H1 (cell line): ENCODE results near the gene ZBTB45. TPM values are rescaled to one million over a fixed set of nuclear protein-coding genes. Genes with fewer than 3 reads are reported as not detected.

Experiments used
- CTCF ChIA-PET: fragments of 300-600 bp; sonication (Branson Sonifier 250); formaldehyde crosslinking; loops from one replicate; lab custom pipeline; 2021; ENCODE audit not compliant: partially characterized antibody; lab: Charles Lee
- POLR2A ChIA-PET: fragments of 300-600 bp; sonication (Branson Sonifier 250); formaldehyde crosslinking; loops from one replicate; lab custom pipeline; 2021; ENCODE audit warnings: inconsistent platforms; ENCODE audit not compliant: partially characterized antibody; lab: Charles Lee
- DNase-seq, 2 experiments: peaks; one replicate each; pipeline versions ENCODE4 v3.0.0 to v3.0.0-alpha.2; 2010 to 2022; ENCODE audit warnings: low spot score in 2 of 2, low read depth in 1 of 2, mixed read lengths in 1 of 2
- FAIRE-seq: peaks from 2 replicates; lab custom pipeline; 2011; peaks lifted over from hg19 to GRCh38; lab: Jason Lieb, UNC
- H2AFZ ChIP-seq: 2 replicates; pipeline ENCODE4 v1.8.1; 2012; ENCODE audit warnings: low read length, inconsistent platforms
- H2AK5ac ChIP-seq: 2 replicates; pipeline ENCODE4 v1.6.1; 2013; ENCODE audit warnings: low read depth, low read length
- H2BK120ac ChIP-seq: replicated peaks from 2 replicates; pipeline ENCODE3; 2013; ENCODE audit warnings: low read depth, low read length, inconsistent platforms
- H2BK12ac ChIP-seq: 2 replicates; pipeline ENCODE4 v1.6.1; 2013; ENCODE audit warnings: low read depth, low read length
- H2BK15ac ChIP-seq: 2 replicates; pipeline ENCODE4 v1.6.1; 2013; ENCODE audit warnings: low read length
- H2BK20ac ChIP-seq: 2 replicates; pipeline ENCODE4 v1.6.1; 2013; ENCODE audit warnings: low read length
- H2BK5ac ChIP-seq: 2 replicates; pipeline ENCODE4 v1.6.1; 2013; ENCODE audit warnings: low read depth, low read length
- H3K14ac ChIP-seq: 2 replicates; pipeline ENCODE4 v1.6.1; 2013; ENCODE audit warnings: inconsistent platforms; ENCODE audit not compliant: insufficient read length
- H3K18ac ChIP-seq: 2 replicates; pipeline ENCODE4 v1.6.1; 2013; ENCODE audit warnings: low read length; ENCODE audit errors: extremely low read depth
- H3K23ac ChIP-seq: 2 replicates; pipeline ENCODE4 v1.6.1; 2013; ENCODE audit warnings: inconsistent platforms; ENCODE audit not compliant: insufficient read length
- H3K23me2 ChIP-seq: 2 replicates; pipeline ENCODE4 v1.6.1; 2013; ENCODE audit warnings: low read depth, low read length
- H3K27ac ChIP-seq: 2 replicates; pipeline ENCODE4 v1.6.1; 2011; ENCODE audit warnings: low read depth, low read length, inconsistent platforms
- H3K27me3 ChIP-seq, 4 experiments: replicated peaks in 1 of 4; 1 replicate in 1 of 4; 2 replicates in 3 of 4; pipeline versions ENCODE4 v1.6.1 to v1.8.1; 2011 to 2013; ENCODE audit warnings: low read length in 3 of 4, mild to moderate bottlenecking in 3 of 4, inconsistent platforms in 2 of 4, mixed read lengths in 2 of 4, moderate library complexity in 1 of 4; ENCODE audit not compliant: control insufficient read depth in 3 of 4, insufficient read depth in 3 of 4; ENCODE audit errors: extremely low read depth in 1 of 4
- H3K36me3 ChIP-seq, 4 experiments: 2 replicates each; pipeline versions ENCODE4 v1.6.1 to v1.8.1; 2011 to 2013; ENCODE audit warnings: mild to moderate bottlenecking in 4 of 4, low read length in 3 of 4, moderate library complexity in 2 of 4, control low read depth in 1 of 4, inconsistent platforms in 1 of 4; ENCODE audit not compliant: insufficient read depth in 4 of 4, control insufficient read depth in 2 of 4
- H3K4ac ChIP-seq: replicated peaks from 2 replicates; pipeline ENCODE3; 2013; ENCODE audit warnings: low read length, low read depth, mixed read lengths, inconsistent platforms; ENCODE audit not compliant: insufficient read length
- H3K4me1 ChIP-seq, 4 experiments: replicated peaks in 1 of 4; 1 replicate in 1 of 4; 2 replicates in 3 of 4; pipeline versions ENCODE4 v1.6.1 to v1.8.1; 2011 to 2013; ENCODE audit warnings: low read length in 3 of 4, inconsistent platforms in 2 of 4, mixed read lengths in 1 of 4; ENCODE audit not compliant: insufficient read depth in 4 of 4, control insufficient read depth in 3 of 4
- H3K4me2 ChIP-seq, 2 experiments: 2 replicates each; pipeline versions ENCODE4 v1.6.1 to v1.8.1; 2011 to 2013; ENCODE audit warnings: low read depth in 2 of 2, low read length in 2 of 2, control low read depth in 1 of 2, inconsistent platforms in 1 of 2, mild to moderate bottlenecking in 1 of 2; ENCODE audit not compliant: insufficient read depth in 1 of 2
- H3K4me3 ChIP-seq, 4 experiments: fragments of 200-600, 300-600 bp in 1 of 4; sonication (generic), shearing (Covaris generic), sonication (Bioruptor Twin) in 1 of 4; 2 replicates each; pipeline versions ENCODE4 v1.5.1 to v1.8.1; 2011 to 2016; ENCODE audit warnings: low read length in 4 of 4, low read depth in 3 of 4, control low read depth in 2 of 4, inconsistent platforms in 2 of 4, mild to moderate bottlenecking in 2 of 4, mixed read lengths in 1 of 4, moderate library complexity in 1 of 4; ENCODE audit not compliant: insufficient read depth in 2 of 4; ENCODE audit errors: extremely low read depth in 1 of 4
- H3K56ac ChIP-seq: replicated peaks from 2 replicates; pipeline ENCODE3; 2013; ENCODE audit warnings: low read depth, mild to moderate bottlenecking, mixed read lengths, low read length, inconsistent platforms; ENCODE audit not compliant: insufficient read length
- H3K79me1 ChIP-seq: 2 replicates; pipeline ENCODE4 v1.6.1; 2013; ENCODE audit warnings: low read depth, low read length, control low read depth
- H3K79me2 ChIP-seq, 2 experiments: 2 replicates each; pipeline versions ENCODE4 v1.6.1 to v1.8.1; 2012 to 2013; ENCODE audit warnings: low read length in 2 of 2, mild to moderate bottlenecking in 2 of 2, inconsistent platforms in 1 of 2; ENCODE audit not compliant: insufficient read depth in 2 of 2, control insufficient read depth in 1 of 2
- H3K9ac ChIP-seq, 4 experiments: replicated peaks in 1 of 4; 1 replicate in 1 of 4; 2 replicates in 3 of 4; pipeline versions ENCODE4 v1.6.1 to v1.8.1; 2011 to 2013; ENCODE audit warnings: low read depth in 3 of 4, low read length in 3 of 4, control low read depth in 2 of 4, mild to moderate bottlenecking in 2 of 4, moderate library complexity in 2 of 4, inconsistent platforms in 1 of 4; ENCODE audit errors: extremely low read depth in 1 of 4
- H3K9me3 ChIP-seq, 2 experiments: 2 replicates each; pipeline versions ENCODE4 v1.6.1 to v1.8.1; 2012 to 2013; ENCODE audit warnings: mild to moderate bottlenecking in 2 of 2, moderate library complexity in 2 of 2, control low read depth in 1 of 2, inconsistent platforms in 1 of 2, low read depth in 1 of 2, low read length in 1 of 2, mixed read lengths in 1 of 2; ENCODE audit not compliant: insufficient read depth in 2 of 2
- H4K20me1 ChIP-seq, 2 experiments: replicated peaks in 1 of 2; 2 replicates each; pipeline versions ENCODE3 to v1.8.1; 2011 to 2013; ENCODE audit warnings: inconsistent platforms in 2 of 2, low read length in 2 of 2, mild to moderate bottlenecking in 1 of 2; ENCODE audit not compliant: insufficient read depth in 2 of 2, control insufficient read depth in 1 of 2
- H4K5ac ChIP-seq: 2 replicates; pipeline ENCODE4 v1.6.1; 2013; ENCODE audit warnings: low read length, low read depth, mixed read lengths, inconsistent platforms; ENCODE audit not compliant: insufficient read length
- H4K8ac ChIP-seq: 2 replicates; pipeline ENCODE4 v1.8.0; 2013; ENCODE audit warnings: mild to moderate bottlenecking, moderate library complexity, low read length, inconsistent platforms; ENCODE audit not compliant: insufficient read depth; ENCODE audit errors: extremely low read depth
- H4K91ac ChIP-seq: replicated peaks from 2 replicates; pipeline ENCODE3; 2013; ENCODE audit warnings: low read length, mixed read lengths, inconsistent platforms; ENCODE audit not compliant: insufficient read length
- E2F6 ChIP-seq: IDR thresholded peaks from 2 replicates; pipeline ENCODE4 v1.6.1; 2012; ENCODE audit warnings: inconsistent platforms
- GABPA ChIP-seq: IDR thresholded peaks from 2 replicates; pipeline ENCODE4 v1.6.1; 2011; ENCODE audit warnings: mild to moderate bottlenecking, low read length, moderate library complexity, borderline replicate concordance; ENCODE audit not compliant: insufficient read depth
- HDAC2 ChIP-seq, 2 experiments: fragments of 300-600 bp in 1 of 2; sonication (generic) in 1 of 2; IDR thresholded peaks; 2 replicates each; pipeline ENCODE4 v1.6.1; 2011 to 2012; ENCODE audit warnings: low read depth in 2 of 2, low read length in 2 of 2, mild to moderate bottlenecking in 2 of 2, moderate library complexity in 2 of 2, borderline replicate concordance in 1 of 2, inconsistent platforms in 1 of 2
- KDM4A ChIP-seq: IDR thresholded peaks from one replicate; pipeline ENCODE4 v1.7.1; 2012; ENCODE audit warnings: low read depth, mild to moderate bottlenecking, moderate library complexity, low read length, inconsistent platforms; ENCODE audit not compliant: severe bottlenecking
- SP1 ChIP-seq: IDR thresholded peaks from 2 replicates; pipeline ENCODE4 v1.6.1; 2011; ENCODE audit warnings: low read depth, low read length
- TAF1 ChIP-seq: IDR thresholded peaks from 2 replicates; pipeline ENCODE4 v1.6.1; 2011; ENCODE audit warnings: mild to moderate bottlenecking, low read depth, low read length
- WGBS, 2 experiments: shearing (Covaris generic) in 1 of 2; methylation state at CpG; one replicate each; pipeline versions ENCODE4 v1.1.6 to v1.1.7; 2013 to 2015; ENCODE audit warnings: low lambda C conversion rate in 2 of 2, mixed read lengths in 2 of 2, inconsistent platforms in 1 of 2, low coverage in 1 of 2, missing lambda C conversion rate in 1 of 2; ENCODE audit not compliant: insufficient replicate concordance in 2 of 2, insufficient coverage in 1 of 2, insufficient read length in 1 of 2; ENCODE audit errors: extremely low coverage in 1 of 2, missing lambda C conversion rate in 1 of 2; 5-methylcytosine and 5-hydroxymethylcytosine counted together
- polyA plus RNA-seq, 7 experiments: library from polyadenylated mRNA; depleted of rRNA in 3 of 7; stranded (reverse) in 5 of 7; unstranded in 2 of 7; fragments of >200 nt in 5 of 7; fragments of 200-250 nt in 2 of 7; gene quantifications; 1 replicate in 5 of 7; 2 replicates in 1 of 7; 4 replicates in 1 of 7; pipeline versions ENCODE4 v1.2.1 to v1.2.3, GENCODE V29; 2011 to 2013; ENCODE audit warnings: missing spikeins in 2 of 7, mixed read lengths in 2 of 7
- total RNA-seq: library from RNA; stranded (reverse); fragmentation: NEBNext Ultra II Directional; extraction: Animal tissue kit (Norgen Biotek cat#: 25700); gene quantifications from 2 replicates; pipeline ENCODE4 v1.2.1, GENCODE V29; 2021

Gene ZBTB45
- total and polyA plus RNA-seq, 2 of the 8 experiments (the other 6 are each of a cell fraction or from before 2014, with no cell fraction given) = 16.9 to 17.2 TPM

- peak overlapping the region in 3 of 4 experiments; percentile 42 to 45 (median 42); a peak in 6 of 7 replicates for H3K9ac ChIP-seq
- H3K4me3 ChIP-seq = peak overlapping the region; percentile 25 to 55 (median 32)
- peak overlapping the region; percentile 77 for H4K91ac ChIP-seq
- no peak overlapping the region for H3K23ac ChIP-seq
- H4K20me1 ChIP-seq = peaks cover 0 to 4% of the 10 kb centered on the region in 2 experiments
- H3K18ac ChIP-seq = peak overlapping the region; percentile 71
- POLR2A ChIA-PET = interaction anchor here (0.5 to 17.2 kb wide), 9 partner anchors 8 to 57 kb away, joined by 3 to 434 read pairs (median 4); partner anchors contain the start of genes CHMP2A, MZF1, SLC27A5 and TRIM28
- H2BK120ac ChIP-seq = no peak overlapping the region
- peak overlapping the region; percentile 75; the same call in 1 of the 2 replicates for H2BK12ac ChIP-seq
- CTCF ChIA-PET = interaction anchor here (1.1 to 7.3 kb wide), 6 partner anchors 10 to 48 kb away, joined by 3 to 35 read pairs (median 4); partner anchors contain the start of gene ZBTB45
- WGBS, 2 experiments = 65% methylated on average over 76 of the region's 107 CpGs; no CpG with 5 or more reads in 1 of the 2 experiments
- DNase-seq = no peak
- no peaks in the 10 kb centered on the region for H3K9me3 ChIP-seq
- H3K27me3 ChIP-seq = peaks cover 0 to 16% (median 6%) of the 10 kb centered on the region in 4 experiments; a peak in 4 of 7 replicates
- H3K14ac ChIP-seq = no peak overlapping the region
- H3K23me2 ChIP-seq = peaks cover 23% of the 10 kb centered on the region
- peaks cover 0 to 29% (median 12%) of the 10 kb centered on the region in 4 experiments; a peak in 6 of 7 replicates for H3K4me1 ChIP-seq
- H2AFZ ChIP-seq = no peak overlapping the region
- peak overlapping the region; percentile 52; the same call in 1 of the 2 replicates for H4K8ac ChIP-seq
- H3K56ac ChIP-seq = no peak overlapping the region
- H2BK5ac ChIP-seq = peak overlapping the region; percentile 52; the same call in 1 of the 2 replicates
- H3K4me2 ChIP-seq = peak overlapping the region; percentile 69 to 86
- peak overlapping the region; percentile 84; the same call in 1 of the 2 replicates for H2AK5ac ChIP-seq
- 0 out of 2 replicates have a peak overlapping the region, but pooled peaks have one; percentile 61 for H2BK20ac ChIP-seq
- H3K27ac ChIP-seq = no peak overlapping the region
- H3K36me3 ChIP-seq = peaks cover 0 to 3% (median 1%) of the 10 kb centered on the region in 4 experiments; a peak in 2 of 8 replicates
- peaks cover 3 to 7% of the 10 kb centered on the region in 2 experiments for H3K79me2 ChIP-seq
- no peak overlapping the region; the same call in 1 of the 2 replicates for H2BK15ac ChIP-seq
- H3K4ac ChIP-seq = peak overlapping the region; percentile 94
- FAIRE-seq = no peak
- H3K79me1 ChIP-seq = no peaks in the 10 kb centered on the region; the same call in 1 of the 2 replicates
- H4K5ac ChIP-seq = no peak overlapping the region
- TF ChIP-seq GABPA = peak; percentile 18; the same call in 1 of the 2 replicates
- TF ChIP-seq TAF1 = peak; percentile 35; the same call in 1 of the 2 replicates
- TF ChIP-seq SP1 = no peak
- TF ChIP-seq HDAC2 (IDR thresholded peaks at IDR 0.05; ENCODE audit: borderline replicate concordance in 1 of 2, low read depth in 2 of 2, low read length in 2 of 2) = no peak
- TF ChIP-seq KDM4A = peak; percentile 23
- TF ChIP-seq E2F6 = peak; percentile 69
Observed at GRCh38 chr19:58562122-58563033, 42.8 kb upstream of the ZBTB45 start.
